NCI-H1105 (cell line): ENCODE results near the gene GYG2.
"Not testable (repeated sequence)": the region's sequence is repeated elsewhere in the genome, so short reads cannot be mapped to it uniquely, and the experiment has no call there.

Experiments
- DNase-seq: peaks from one replicate; lab custom pipeline; 2025; lab: John Stamatoyannopoulos, UW

Gene GYG2

GRCh38 chrX:2903366-2903765 is 74.6 kb downstream of the GYG2 start:
- DNase-seq: no peak

DNA sequence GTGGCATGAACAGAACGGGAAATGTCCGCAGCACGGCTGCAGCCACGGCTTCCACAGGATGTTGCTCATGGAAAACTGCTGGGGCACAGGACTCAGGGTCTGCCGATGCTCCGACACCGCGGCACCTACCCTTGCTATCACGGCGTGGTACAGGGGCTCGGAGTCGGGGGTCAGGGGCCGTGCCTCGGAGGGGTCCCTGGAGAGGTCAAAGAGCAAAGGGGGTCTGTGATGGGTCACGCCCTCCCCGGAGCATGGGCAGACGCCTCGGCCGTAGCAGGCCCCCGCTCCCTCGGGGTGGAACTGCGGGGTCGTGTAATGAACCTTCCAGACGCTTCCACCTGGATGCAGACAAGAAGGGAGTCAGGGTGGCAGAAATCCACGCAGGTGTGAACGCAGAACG is 78.6 kb downstream of the GYG2 start:
- no peak for DNase-seq

DNA sequence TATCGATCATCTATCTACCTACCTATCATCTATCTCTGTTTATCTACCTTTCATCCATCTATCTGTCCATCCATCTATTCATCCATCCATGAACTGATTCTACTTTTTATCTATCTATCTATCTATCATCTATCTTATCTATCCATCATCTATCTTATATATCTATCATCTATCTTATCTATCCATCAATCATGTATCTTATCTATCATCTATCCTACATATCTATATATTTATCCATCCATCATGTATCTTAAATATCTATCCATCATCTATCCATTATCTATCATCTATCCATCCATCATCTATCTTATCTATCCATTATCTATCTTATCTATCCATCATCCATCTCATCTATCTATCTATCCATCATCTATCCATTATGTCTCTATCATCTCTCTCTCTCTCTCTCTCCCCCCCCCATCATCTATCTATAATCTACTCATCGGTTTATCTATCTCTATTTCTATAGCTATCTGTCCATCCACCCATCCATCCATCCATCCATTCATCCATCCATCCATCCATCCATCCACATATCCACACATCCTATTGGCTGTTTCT is 79.5 kb downstream of the GYG2 start:
- DNase-seq: no peak

- DNase-seq: no peak
Observed at GRCh38 chrX:2910109-2910508, 81.4 kb downstream of the GYG2 start.

GRCh38 chrX:2913118-2913517 is 84.4 kb downstream of the GYG2 start:
- DNase-seq: no peak

DNA sequence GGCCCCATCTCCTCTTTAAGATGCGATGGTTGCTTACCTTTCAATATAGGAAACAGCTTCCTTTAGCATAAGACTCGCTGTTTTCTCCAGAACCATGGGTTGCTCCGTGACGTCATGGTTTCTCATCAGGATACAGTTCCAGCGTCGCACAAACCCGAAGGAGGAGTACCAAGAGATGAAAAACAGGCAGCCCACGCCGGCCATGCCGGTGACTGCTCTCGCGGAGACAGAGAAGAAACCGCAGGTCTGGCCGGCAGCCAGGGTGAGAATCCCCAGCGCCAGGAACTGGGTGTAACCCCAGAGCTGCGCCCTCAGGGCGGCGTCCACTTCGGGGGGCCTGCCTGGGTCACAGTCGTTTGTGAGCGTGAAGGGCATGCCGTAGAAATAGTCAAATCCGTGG is 89.0 kb downstream of the GYG2 start:
- no peak for DNase-seq

DNA sequence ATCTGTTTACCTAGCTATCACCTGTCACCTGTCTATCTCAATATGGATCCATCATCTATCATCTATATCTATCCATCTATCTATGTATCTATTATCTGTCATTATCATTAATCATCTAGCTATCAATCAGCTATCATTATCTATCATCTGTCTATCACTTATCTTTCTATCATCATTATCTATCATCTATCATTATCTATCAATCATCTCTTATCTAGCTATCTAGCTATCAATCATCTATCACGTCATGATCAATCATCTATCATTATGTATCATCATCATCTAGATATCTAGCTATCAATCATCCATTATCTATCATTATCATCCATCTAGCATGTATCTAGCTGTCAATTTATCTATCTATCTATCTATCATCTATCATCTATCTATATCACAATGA is 92.5 kb downstream of the GYG2 start:
- DNase-seq: no peak

- no peak for DNase-seq
Observed at GRCh38 chrX:2921750-2922149, 93.0 kb downstream of the GYG2 start.

DNA sequence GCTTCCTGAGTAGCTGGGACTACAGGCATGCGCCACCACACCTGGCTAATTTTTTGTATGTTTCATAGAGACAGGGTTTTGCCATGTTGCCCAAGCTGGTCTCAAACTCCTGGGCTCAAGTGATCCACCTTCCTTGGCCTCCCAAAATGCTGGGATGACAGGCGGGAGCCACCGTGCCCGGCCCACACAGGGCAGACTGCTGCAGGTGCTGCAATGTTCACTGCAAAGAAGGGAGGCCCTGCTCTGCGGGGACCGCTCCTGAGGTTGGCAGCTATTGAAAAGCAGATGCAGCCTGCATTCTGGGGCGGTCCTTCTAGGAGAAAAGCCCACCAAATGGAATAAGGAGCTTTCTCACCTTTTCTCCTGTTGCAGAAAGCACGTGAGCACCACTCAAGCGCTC is 95.4 kb downstream of the GYG2 start:
- no peak for DNase-seq

DNA sequence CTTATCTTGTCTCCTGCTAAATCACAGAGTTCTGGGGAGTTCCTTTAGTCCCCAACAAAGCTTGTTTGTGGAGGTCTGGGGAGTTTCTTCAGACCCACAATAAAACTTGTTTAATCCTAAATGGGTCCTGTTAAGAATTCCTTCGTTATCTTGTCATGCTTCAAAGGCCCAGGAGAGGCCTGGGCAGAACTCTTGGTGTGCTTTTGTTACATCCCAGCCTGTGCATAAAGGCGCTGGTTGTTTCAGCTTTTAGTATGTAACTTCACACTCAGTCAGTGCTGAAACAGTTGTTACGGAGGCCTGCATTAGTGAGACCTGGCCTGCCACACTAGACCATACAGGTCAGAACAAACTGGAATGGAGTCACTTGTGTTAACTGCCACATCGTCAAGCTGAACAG is 97.5 kb downstream of the GYG2 start:
- not testable (repeated sequence) for DNase-seq

- no peak for DNase-seq
Observed at GRCh38 chrX:2926664-2927275, 98.0 kb downstream of the GYG2 start.

DNA sequence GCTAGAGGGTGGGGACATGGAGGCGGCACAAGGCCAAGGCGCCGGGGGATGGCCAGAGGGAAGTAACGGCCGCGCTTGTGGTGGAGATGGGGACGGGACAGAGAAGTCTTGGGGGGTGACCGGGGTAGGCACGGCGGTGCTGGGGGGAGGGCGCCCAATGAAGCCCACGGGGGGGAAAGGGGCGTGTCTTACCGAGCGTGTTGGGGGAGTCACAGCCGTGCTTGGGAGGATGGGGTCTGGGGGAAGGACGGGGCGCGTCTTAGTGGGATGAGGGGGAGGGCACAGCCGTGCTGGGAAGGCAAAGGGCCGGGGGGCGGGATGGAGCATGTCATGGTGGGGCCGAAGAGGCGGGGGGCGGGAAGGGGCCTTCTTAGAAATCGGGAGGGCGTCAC is 99.5 kb downstream of the GYG2 start:
- DNase-seq: no peak

GRCh38 chrX:2928583-2929434 is 100.1 kb downstream of the GYG2 start, which contains the start of gene ARSD:
TSS of gene ARSD (minus strand) at chrX:2929339. CDS start at chrX:2929275, 64 bp downstream.
- no peak for DNase-seq

DNA sequence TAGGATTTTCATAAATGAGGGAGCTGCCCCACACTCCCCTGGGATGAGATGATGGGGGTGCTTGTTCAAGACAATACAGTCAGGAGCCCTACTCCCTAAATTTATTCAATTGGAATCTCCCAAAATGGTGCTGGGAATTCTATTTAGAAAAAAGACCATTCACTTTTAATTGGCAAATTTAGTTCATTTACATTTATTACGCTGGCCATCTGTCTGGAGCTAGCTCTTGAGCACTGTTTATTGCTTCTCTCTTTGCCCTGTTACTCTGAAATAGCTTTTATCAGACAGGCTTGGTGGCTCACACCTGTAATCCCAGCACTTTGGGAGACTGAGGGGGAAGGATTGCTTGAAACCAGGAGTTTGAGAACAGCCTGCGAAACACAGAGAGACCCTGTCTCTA is 102.4 kb downstream of the GYG2 start:
- DNase-seq: no peak

- no peak for DNase-seq
Observed at GRCh38 chrX:2931612-2932011, 102.9 kb downstream of the GYG2 start.
